Natural killer cell (primary cell): ENCODE measurements around the gene ARHGAP30. TPM values are rescaled to one million over a fixed set of nuclear protein-coding genes. Genes with fewer than 3 reads are reported as not detected.
A peak's percentile ranks its signal among the peaks of the same experiment; 100 is the strongest.

Source experiments
- ATAC-seq, 3 donors: fragments of 150-1000 bp in 2 of 3; fragments of 200-7000 bp in 1 of 3; cut with Tn5 transposase; 1 replicate in 1 of 3; 2 replicates in 2 of 3; pipeline ENCODE4 v1.10.0; 2021; ENCODE audit warnings: mild to moderate bottlenecking in 2 of 3, moderate library complexity in 2 of 3
- DNase-seq, 2 donors: peaks; one replicate each; pipeline versions ENCODE4 v3.0.0 to v3.0.0-alpha.2; 2013 to 2021; ENCODE audit warnings: mixed read lengths in 1 of 2
- H3K27ac ChIP-seq: one replicate; pipeline ENCODE4 v1.5.1; 2013; ENCODE audit warnings: mild to moderate bottlenecking, low read length
- H3K27me3 ChIP-seq: one replicate; pipeline ENCODE4 v1.6.1; 2013; ENCODE audit warnings: low read length; ENCODE audit not compliant: control insufficient read depth, insufficient read depth
- H3K36me3 ChIP-seq: one replicate; pipeline ENCODE4 v1.6.1; 2013; ENCODE audit warnings: low read length; ENCODE audit not compliant: control insufficient read depth, insufficient read depth
- H3K4me1 ChIP-seq: one replicate; pipeline ENCODE4 v1.6.1; 2013; ENCODE audit warnings: low read length; ENCODE audit not compliant: control insufficient read depth, insufficient read depth
- H3K4me3 ChIP-seq: one replicate; pipeline ENCODE4 v1.5.1; 2013; ENCODE audit warnings: low read length
- H3K9me3 ChIP-seq: one replicate; pipeline ENCODE4 v1.6.1; 2013; ENCODE audit warnings: low read length; ENCODE audit not compliant: control insufficient read depth, insufficient read depth
- H3K27ac Mint-ChIP-seq, 2 donors: one replicate each; pipeline ENCODE4 v1.8.0; 2022; ENCODE audit warnings: mild to moderate bottlenecking in 2 of 2, mixed read lengths in 2 of 2, moderate library complexity in 1 of 2
- H3K27me3 Mint-ChIP-seq, 2 donors: one replicate each; pipeline ENCODE4 v1.8.0; 2022; ENCODE audit warnings: low read depth in 2 of 2, mixed read lengths in 2 of 2
- H3K36me3 Mint-ChIP-seq: one replicate; pipeline ENCODE4 v1.8.0; 2022; ENCODE audit warnings: mixed read lengths
- H3K4me1 Mint-ChIP-seq, 2 donors: one replicate each; pipeline ENCODE4 v1.8.0; 2022; ENCODE audit warnings: mixed read lengths in 2 of 2
- H3K4me3 Mint-ChIP-seq: one replicate; pipeline ENCODE4 v1.8.0; 2022; ENCODE audit warnings: mild to moderate bottlenecking, moderate library complexity, mixed read lengths
- H3K9me3 Mint-ChIP-seq, 2 donors: one replicate each; pipeline ENCODE4 v1.8.0; 2022; ENCODE audit warnings: mixed read lengths in 2 of 2
- CTCF ChIP-seq: fragments of 200-600 bp; IDR thresholded peaks from one replicate; pipeline ENCODE4 v1.8.0; 2022; ENCODE audit warnings: antibody characterized with exemption
- WGBS: methylation state at CpG from one replicate; pipeline ENCODE4 v1.1.7; 2013; ENCODE audit warnings: missing lambda C conversion rate; ENCODE audit not compliant: insufficient coverage; 5-methylcytosine and 5-hydroxymethylcytosine counted together
- intact Hi-C: fragments of 100-400 bp; cut with micrococcal nuclease; formaldehyde crosslinking; loops from one replicate; pipeline ENCODE4 v1.14.2; 2022
- total RNA-seq, 4 donors: library from RNA; stranded (reverse); fragments of 120-200 nt in 1 of 4; gene quantifications; one replicate each; pipeline versions ENCODE4 v1.2.3 to v1.2.4, GENCODE V29; 2013 to 2022

ARHGAP30 gene
- total RNA-seq, 3 donors from 2014 or later (not counting 1 experiment from before 2014, with no cell fraction given) = 246 to 310 (median 272) TPM

GRCh38 chr1:161037661-161038522, 31.8 kb downstream of the ARHGAP30 start:
- Histone ChIP-seq H3K4me3 (peak overlapping the region; percentile 95), H3K27me3 (no peaks in the 10 kb centered on the region), H3K4me1 (peaks cover 38% of the 10 kb centered on the region), H3K27ac (peak overlapping the region; percentile 77), H3K9me3 (no peaks in the 10 kb centered on the region), H3K36me3 (peaks cover 36% of the 10 kb centered on the region)
- whole genome bisulfite sequencing = 68% methylated on average over 21 of the region's 21 CpGs
- Mint-ChIP-seq H3K9me3 (no peaks in the 10 kb centered on the region), H3K4me3 (peak overlapping the region; percentile 93), H3K27ac (peak overlapping the region; percentile 84 to 92), H3K27me3 (no peaks in the 10 kb centered on the region), H3K36me3 (no peaks in the 10 kb centered on the region), H3K4me1 (peaks cover 12 to 51% of the 10 kb centered on the region in 2 donors)
- no peak for TF ChIP-seq CTCF
- intact Hi-C loops = no loop called here
- DNase-seq (no peak), ATAC-seq (no peak)

- Histone ChIP-seq H3K4me3 (no peak overlapping the region), H3K9me3 (no peaks in the 10 kb centered on the region), H3K4me1 (peaks cover 17% of the 10 kb centered on the region), H3K27ac (no peak overlapping the region), H3K27me3 (no peaks in the 10 kb centered on the region), H3K36me3 (no peaks in the 10 kb centered on the region)
- no peak for ATAC-seq
- peaks cover 8 to 24% of the 10 kb centered on the region in 2 donors for H3K4me1 Mint-ChIP-seq
- intact Hi-C loops = no loop called here
- no peak overlapping the region for H3K27ac Mint-ChIP-seq
- no peak for DNase-seq
- H3K4me3 Mint-ChIP-seq = no peak overlapping the region
- no peak for TF ChIP-seq CTCF
- H3K9me3 Mint-ChIP-seq = no peaks in the 10 kb centered on the region
- WGBS = 87% methylated on average over 3 of the region's 3 CpGs
- no peaks in the 10 kb centered on the region for H3K27me3 Mint-ChIP-seq
- no peaks in the 10 kb centered on the region for H3K36me3 Mint-ChIP-seq
Observed at GRCh38 chr1:161033751-161034150, 35.9 kb downstream of the ARHGAP30 start.

GRCh38 chr1:161032409-161032808, 37.3 kb downstream of the ARHGAP30 start:
- Histone ChIP-seq H3K4me1 (peaks cover 4% of the 10 kb centered on the region), H3K9me3 (no peaks in the 10 kb centered on the region), H3K27ac (no peak overlapping the region), H3K36me3 (no peaks in the 10 kb centered on the region), H3K27me3 (no peaks in the 10 kb centered on the region), H3K4me3 (no peak overlapping the region)
- H3K4me3 Mint-ChIP-seq = no peak overlapping the region
- H3K27me3 Mint-ChIP-seq = no peaks in the 10 kb centered on the region
- ATAC-seq = no peak
- DNase-seq = no peak
- no peaks in the 10 kb centered on the region for H3K36me3 Mint-ChIP-seq
- 91% methylated on average over 1 of the region's 1 CpG for WGBS
- no peak for TF ChIP-seq CTCF
- intact Hi-C loops = no loop called here
- no peak overlapping the region for H3K27ac Mint-ChIP-seq
- peaks cover 1 to 15% of the 10 kb centered on the region in 2 donors for H3K4me1 Mint-ChIP-seq
- H3K9me3 Mint-ChIP-seq = no peaks in the 10 kb centered on the region
